Nephron (organoid): ENCODE measurements around the gene MYO1D.
A peak's percentile ranks its signal among the peaks of the same experiment; 100 is the strongest.

Experiments
- H3K27ac Mint-ChIP-seq, 3 experiments: 2 replicates each; pipeline ENCODE4 v1.8.0; 2020; ENCODE audit warnings: mixed read lengths in 3 of 3, mild to moderate bottlenecking in 2 of 3, moderate library complexity in 1 of 3
- H3K27me3 Mint-ChIP-seq: 2 replicates; pipeline ENCODE4 v1.8.0; 2021; ENCODE audit warnings: low read depth, mild to moderate bottlenecking, moderate library complexity, mixed read lengths
- H3K36me3 Mint-ChIP-seq: 2 replicates; pipeline ENCODE4 v1.8.0; 2020; ENCODE audit warnings: low read depth, mixed read lengths
- H3K4me1 Mint-ChIP-seq: 2 replicates; pipeline ENCODE4 v1.8.0; 2020; ENCODE audit warnings: mixed read lengths
- H3K4me3 Mint-ChIP-seq, 3 experiments: 2 replicates each; pipeline ENCODE4 v1.8.0; 2020; ENCODE audit warnings: mild to moderate bottlenecking in 3 of 3, mixed read lengths in 3 of 3, moderate library complexity in 2 of 3
- H3K9me3 Mint-ChIP-seq: 2 replicates; pipeline ENCODE4 v1.8.0; 2020; ENCODE audit warnings: mixed read lengths
- CTCF ChIP-seq, 3 experiments: fragments of 200-600 bp; sonication (generic); IDR thresholded peaks; one replicate each; pipeline ENCODE4 v1.5.0; 2021; ENCODE audit warnings: antibody characterized with exemption in 3 of 3; ENCODE audit not compliant: unreplicated experiment in 3 of 3

The MYO1D gene

GRCh38 chr17:32515677-32516383 lies 361.1 kb downstream of the MYO1D start:
- H3K4me3 Mint-ChIP-seq: no peak overlapping the region
- H3K4me1 Mint-ChIP-seq: peaks cover 66% of the 10 kb centered on the region
- peaks cover 8% of the 10 kb centered on the region for H3K27me3 Mint-ChIP-seq
- no peaks in the 10 kb centered on the region for H3K36me3 Mint-ChIP-seq
- peak overlapping the region; percentile 38 to 61 (median 54) for H3K27ac Mint-ChIP-seq
- no peak for TF ChIP-seq CTCF (IDR thresholded peaks at IDR 0.05; ENCODE audit: unreplicated experiment in 3 of 3)
- H3K9me3 Mint-ChIP-seq: no peaks in the 10 kb centered on the region

GRCh38 chr17:32514606-32515005 lies 362.3 kb downstream of the MYO1D start:
- no peaks in the 10 kb centered on the region for H3K9me3 Mint-ChIP-seq
- no peaks in the 10 kb centered on the region for H3K36me3 Mint-ChIP-seq
- no peak overlapping the region for H3K4me3 Mint-ChIP-seq
- peaks cover 3% of the 10 kb centered on the region for H3K27me3 Mint-ChIP-seq
- peak overlapping the region in 2 of 3 experiments; percentile 61 to 62 for H3K27ac Mint-ChIP-seq
- no peak for TF ChIP-seq CTCF (IDR thresholded peaks at IDR 0.05; ENCODE audit: unreplicated experiment in 3 of 3)
- peaks cover 54% of the 10 kb centered on the region for H3K4me1 Mint-ChIP-seq

GRCh38 chr17:32513579-32513978 lies 363.3 kb downstream of the MYO1D start:
- H3K4me3 Mint-ChIP-seq: no peak overlapping the region
- no peaks in the 10 kb centered on the region for H3K36me3 Mint-ChIP-seq
- no peak for TF ChIP-seq CTCF (IDR thresholded peaks at IDR 0.05; ENCODE audit: unreplicated experiment in 3 of 3)
- H3K27me3 Mint-ChIP-seq: peaks cover 3% of the 10 kb centered on the region
- no peaks in the 10 kb centered on the region for H3K9me3 Mint-ChIP-seq
- peaks cover 51% of the 10 kb centered on the region for H3K4me1 Mint-ChIP-seq
- peak overlapping the region in 1 of 3 experiments; percentile 5 for H3K27ac Mint-ChIP-seq

- TF ChIP-seq CTCF (IDR thresholded peaks at IDR 0.05; ENCODE audit: unreplicated experiment in 3 of 3): no peak
- Mint-ChIP-seq H3K9me3 (no peaks in the 10 kb centered on the region), H3K27ac (no peak overlapping the region), H3K4me3 (no peak overlapping the region), H3K36me3 (no peaks in the 10 kb centered on the region), H3K4me1 (peaks cover 41% of the 10 kb centered on the region), H3K27me3 (peaks cover 3% of the 10 kb centered on the region)
Measured at GRCh38 chr17:32512328-32512727, 364.6 kb downstream of the MYO1D start.

GRCh38 chr17:32510466-32510865 lies 366.5 kb downstream of the MYO1D start:
- Mint-ChIP-seq H3K27ac (no peak overlapping the region), H3K36me3 (no peaks in the 10 kb centered on the region), H3K4me1 (peaks cover 33% of the 10 kb centered on the region), H3K27me3 (peaks cover 3% of the 10 kb centered on the region), H3K9me3 (peaks cover 2% of the 10 kb centered on the region), H3K4me3 (no peak overlapping the region)
- no peak for TF ChIP-seq CTCF (IDR thresholded peaks at IDR 0.05; ENCODE audit: unreplicated experiment in 3 of 3)

- Mint-ChIP-seq H3K27ac (no peak overlapping the region), H3K4me1 (peaks cover 33% of the 10 kb centered on the region), H3K27me3 (peaks cover 3% of the 10 kb centered on the region), H3K9me3 (peaks cover 2% of the 10 kb centered on the region), H3K4me3 (no peak overlapping the region), H3K36me3 (no peaks in the 10 kb centered on the region)
- TF ChIP-seq CTCF (IDR thresholded peaks at IDR 0.05; ENCODE audit: unreplicated experiment in 3 of 3): no peak
Measured at GRCh38 chr17:32508926-32509325, 368.0 kb downstream of the MYO1D start.
